C4-2B (cell line): ENCODE measurements around the gene KRT76.

ENCODE experiments used
- ZFX ChIP-seq: fragments of 450-650 bp; IDR thresholded peaks from 2 replicates; pipeline ENCODE4 v1.6.1; 2017
- TF ChIP-seq, protein P1 (sequence below): fragments of 450-650 bp; conservative IDR thresholded peaks from 2 replicates; pipeline ENCODE4 v1.5.1; 2017; ENCODE audit warnings: mild to moderate bottlenecking

DNA sequence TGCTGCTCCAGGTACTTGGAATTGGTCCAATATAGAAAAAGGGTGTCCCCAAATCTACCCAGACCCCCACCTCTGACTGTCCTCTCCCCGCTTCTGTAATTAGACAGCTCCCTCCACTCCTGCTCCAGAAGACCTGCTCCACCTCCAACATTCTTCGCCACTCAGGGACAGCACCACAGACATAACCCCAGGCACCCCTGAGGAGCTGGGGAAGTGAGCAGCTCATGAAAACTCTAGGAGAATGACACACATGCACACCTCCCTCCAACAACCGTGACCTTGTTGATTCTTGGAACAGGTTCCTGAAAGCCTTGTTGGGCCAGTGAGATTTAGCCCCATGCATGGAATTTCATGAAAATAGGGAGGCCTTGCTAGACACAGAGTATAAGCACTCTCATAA is 28.6 kb upstream of the KRT76 start:
- TF ChIP-seq, protein P1, sequence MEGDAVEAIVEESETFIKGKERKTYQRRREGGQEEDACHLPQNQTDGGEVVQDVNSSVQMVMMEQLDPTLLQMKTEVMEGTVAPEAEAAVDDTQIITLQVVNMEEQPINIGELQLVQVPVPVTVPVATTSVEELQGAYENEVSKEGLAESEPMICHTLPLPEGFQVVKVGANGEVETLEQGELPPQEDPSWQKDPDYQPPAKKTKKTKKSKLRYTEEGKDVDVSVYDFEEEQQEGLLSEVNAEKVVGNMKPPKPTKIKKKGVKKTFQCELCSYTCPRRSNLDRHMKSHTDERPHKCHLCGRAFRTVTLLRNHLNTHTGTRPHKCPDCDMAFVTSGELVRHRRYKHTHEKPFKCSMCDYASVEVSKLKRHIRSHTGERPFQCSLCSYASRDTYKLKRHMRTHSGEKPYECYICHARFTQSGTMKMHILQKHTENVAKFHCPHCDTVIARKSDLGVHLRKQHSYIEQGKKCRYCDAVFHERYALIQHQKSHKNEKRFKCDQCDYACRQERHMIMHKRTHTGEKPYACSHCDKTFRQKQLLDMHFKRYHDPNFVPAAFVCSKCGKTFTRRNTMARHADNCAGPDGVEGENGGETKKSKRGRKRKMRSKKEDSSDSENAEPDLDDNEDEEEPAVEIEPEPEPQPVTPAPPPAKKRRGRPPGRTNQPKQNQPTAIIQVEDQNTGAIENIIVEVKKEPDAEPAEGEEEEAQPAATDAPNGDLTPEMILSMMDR: no peak
- no peak for TF ChIP-seq ZFX
